GM13977 (cell line): ENCODE data around the gene SRGAP2C.
"Not testable (repeated sequence)": the region's sequence is repeated elsewhere in the genome, so short reads cannot be mapped to it uniquely, and the experiment has no call there.

Source experiments
- DNase-seq: peaks from one replicate; pipeline ENCODE4 v3.0.0; 2012; ENCODE audit warnings: low spot score
- in situ Hi-C: fragments of 300-500 bp; cut with MboI; formaldehyde crosslinking; loops from one replicate; pipeline ENCODE4 v1.12.0; 2022; ENCODE audit warnings: low sequenced_read_pairs, low pct_unique_long_range_greater_than_20kb, mixed read lengths, inconsistent platforms; ENCODE audit not compliant: unreplicated experiment

SRGAP2C gene

DNA sequence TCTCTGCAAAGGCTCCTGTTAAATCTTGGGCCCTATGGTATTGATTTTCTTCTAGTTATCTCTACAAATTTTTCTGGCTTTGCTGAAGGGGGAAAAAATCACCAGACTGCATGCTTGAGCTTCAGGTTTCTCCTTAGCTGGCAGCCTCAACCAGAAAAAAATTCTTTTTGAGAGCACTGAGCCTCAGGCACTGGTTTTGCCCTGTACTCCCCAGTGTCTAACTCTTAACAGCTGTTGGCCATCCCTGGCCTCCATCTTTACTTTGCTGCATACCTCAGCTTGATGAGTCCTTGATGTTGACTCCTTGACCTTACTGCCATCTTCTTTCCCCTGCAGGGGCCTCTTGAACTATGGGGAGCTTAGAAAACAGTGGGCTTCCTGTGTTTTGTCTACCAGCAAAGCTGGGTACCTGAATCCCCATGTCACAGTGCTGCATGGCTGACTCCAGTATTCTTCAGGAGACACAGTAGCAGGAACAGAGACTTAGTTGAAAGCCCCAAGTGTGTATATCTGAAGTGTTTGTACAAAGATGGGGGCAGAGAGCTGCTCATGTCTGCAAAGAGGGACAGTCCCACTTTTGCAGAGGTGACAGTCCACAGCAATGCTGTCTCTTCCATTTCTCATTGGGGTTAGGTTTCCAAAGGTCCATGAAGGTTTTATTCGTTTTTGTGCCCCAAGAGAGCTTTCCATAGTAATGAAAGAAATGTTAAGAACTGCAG lies 31.1 kb downstream of the SRGAP2C start:
- in situ Hi-C loops, DNase-seq: not testable (repeated sequence)

DNA sequence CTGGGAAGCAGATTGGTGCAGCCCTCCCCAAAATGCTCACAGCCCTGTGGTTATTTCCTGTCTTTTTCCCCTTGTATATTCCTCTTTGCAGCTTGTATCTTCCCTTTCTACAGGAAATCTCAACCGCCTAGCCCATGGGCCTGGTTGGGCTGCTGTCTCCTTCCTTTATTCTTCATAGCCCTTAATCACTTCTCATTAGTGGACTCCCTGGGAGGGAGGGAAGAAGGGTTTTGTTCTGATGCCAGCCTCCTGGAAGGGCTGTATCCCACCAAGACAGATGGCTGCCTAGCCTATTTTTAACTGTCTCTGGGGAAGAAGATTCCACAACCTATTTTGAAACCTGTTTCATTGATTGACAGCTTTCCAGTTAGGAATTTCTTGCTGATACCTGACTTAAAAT lies 31.9 kb downstream of the SRGAP2C start:
- in situ Hi-C loops, DNase-seq: not testable (repeated sequence)

- DNase-seq, result peak; percentile 2
- in situ Hi-C loops, result not testable (repeated sequence)
Observed at GRCh38 chr1:121221770-121222169, 37.0 kb downstream of the SRGAP2C start.

DNA sequence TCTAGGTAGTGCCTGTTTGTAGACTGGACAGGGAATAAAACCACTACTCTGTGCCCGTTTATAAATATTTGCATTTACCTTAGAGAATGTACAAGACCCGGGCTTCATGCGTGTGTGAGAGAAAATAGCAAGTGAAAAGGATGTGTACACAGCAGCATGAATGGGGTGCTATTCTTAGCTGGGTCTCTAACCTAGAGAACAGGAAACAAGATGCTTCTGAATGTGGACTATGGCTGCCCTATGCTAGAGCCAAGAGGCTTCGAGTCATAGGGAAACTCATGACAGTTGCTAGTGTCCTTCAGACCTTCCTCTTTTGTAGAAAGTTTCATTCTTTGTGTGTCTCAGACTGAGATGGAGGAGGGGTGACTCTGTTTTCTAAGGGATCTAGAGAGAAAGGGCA lies 39.9 kb downstream of the SRGAP2C start:
- in situ Hi-C loops, DNase-seq: not testable (repeated sequence)

DNA sequence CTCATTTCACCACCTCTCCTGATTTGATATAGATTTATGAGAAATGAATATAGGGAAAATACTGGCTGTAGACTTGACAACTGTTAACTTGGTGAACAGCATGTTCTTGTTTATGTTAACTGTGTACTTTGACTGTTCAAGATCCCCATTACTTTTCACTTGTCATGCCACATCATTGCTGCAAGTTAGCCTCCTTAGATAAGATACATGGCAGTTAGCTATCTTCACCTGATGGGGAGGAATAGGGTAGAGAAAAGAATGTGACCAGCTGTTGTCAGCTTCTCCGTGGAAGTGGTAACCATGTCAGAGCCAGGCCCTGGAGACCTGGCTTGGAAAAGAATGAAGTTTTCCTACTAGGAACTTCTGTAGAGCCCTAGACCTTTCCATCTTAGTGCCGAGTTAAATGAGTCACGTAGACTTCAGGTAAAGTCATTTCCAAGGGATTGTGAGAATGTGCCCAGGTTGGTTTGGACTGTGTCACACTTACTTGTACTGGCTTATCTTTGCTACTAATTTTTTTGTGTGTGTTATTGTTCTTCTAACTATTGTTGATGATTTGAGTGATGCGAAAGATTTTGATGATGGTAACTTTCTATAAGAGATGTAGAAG lies 41.6 kb downstream of the SRGAP2C start:
- DNase-seq, in situ Hi-C loops: not testable (repeated sequence)

DNA sequence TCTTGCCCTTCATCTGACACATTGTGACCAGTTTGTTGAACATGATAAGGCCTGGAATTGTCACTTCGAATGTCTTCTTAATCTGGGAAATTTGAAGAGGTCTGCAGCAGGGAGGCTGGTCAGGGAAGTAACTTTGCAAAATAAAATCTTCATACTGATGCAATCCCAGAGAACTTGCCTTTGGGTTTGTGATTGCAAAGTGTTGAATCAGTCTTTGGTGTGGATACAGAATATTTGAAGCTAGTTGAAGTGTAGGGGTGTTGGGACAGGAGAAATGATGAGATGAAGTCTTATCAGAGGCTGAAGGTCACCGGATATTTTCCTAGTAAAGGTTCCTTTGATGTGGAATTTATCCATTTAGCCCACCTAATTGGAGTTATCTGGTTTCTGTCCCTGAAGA lies 42.1 kb downstream of the SRGAP2C start:
- in situ Hi-C loops, DNase-seq: not testable (repeated sequence)

GRCh38 chr1:121227544-121228330 lies 43.0 kb downstream of the SRGAP2C start:
- DNase-seq, in situ Hi-C loops: not testable (repeated sequence)

- DNase-seq, in situ Hi-C loops: not testable (repeated sequence)
Observed at GRCh38 chr1:121230636-121231035, 45.9 kb downstream of the SRGAP2C start.

GRCh38 chr1:121232445-121233125 lies 47.8 kb downstream of the SRGAP2C start:
- in situ Hi-C loops, DNase-seq: not testable (repeated sequence)

DNA sequence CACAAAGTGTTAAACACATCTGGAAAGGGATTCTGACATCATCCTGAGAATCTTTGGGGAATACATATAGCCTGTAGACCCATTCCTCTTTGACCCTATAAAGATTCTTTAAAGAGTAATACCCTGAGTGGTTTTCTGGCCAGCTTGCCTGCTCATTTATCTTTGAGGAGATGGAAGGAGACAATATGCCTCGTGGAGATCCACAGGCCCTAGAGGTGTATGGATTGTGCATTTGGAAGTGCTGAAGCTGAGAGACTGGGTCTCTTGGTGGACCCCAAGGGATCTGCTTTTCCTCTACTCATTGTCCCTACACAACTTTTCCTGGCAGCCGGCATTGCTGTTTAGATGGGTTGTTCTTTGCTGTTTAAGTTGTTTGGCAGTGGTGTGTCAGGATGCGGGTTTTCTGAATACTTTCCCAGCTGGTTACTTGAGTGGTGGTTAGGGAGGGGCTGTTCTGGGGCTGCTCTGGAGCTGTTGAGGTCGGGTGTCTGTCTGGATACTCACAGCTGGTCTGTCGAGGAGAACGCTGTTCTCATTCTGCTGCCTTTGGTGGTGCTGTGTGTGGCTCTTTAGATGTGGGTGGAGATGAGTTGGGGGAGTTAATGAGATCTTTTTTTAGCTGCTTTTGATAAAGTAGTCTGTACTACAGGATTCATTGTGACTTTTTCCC lies 49.5 kb downstream of the SRGAP2C start:
- in situ Hi-C loops, DNase-seq: not testable (repeated sequence)

- in situ Hi-C loops, DNase-seq: not testable (repeated sequence)
Observed at GRCh38 chr1:121238384-121238783, 53.6 kb downstream of the SRGAP2C start.

DNA sequence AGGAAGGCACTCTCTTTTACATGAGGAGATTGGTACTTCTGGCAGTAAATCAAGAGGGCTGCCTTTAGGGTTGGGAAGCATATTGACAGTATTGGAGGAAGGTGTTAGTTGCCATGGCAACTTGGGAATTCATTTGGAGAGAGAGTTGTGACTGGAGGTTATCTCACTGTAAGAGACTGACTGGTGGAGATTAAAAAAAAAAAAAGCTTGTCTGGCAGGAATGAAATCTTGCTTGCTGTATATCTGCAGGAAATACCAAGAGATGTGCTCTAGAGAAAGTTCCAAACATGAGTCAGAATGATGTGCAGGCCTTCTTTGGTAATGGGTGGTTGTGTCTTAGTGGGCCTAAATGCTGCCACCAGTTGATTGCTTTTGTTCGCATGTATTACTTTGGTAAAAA lies 59.1 kb downstream of the SRGAP2C start:
- in situ Hi-C loops, DNase-seq: not testable (repeated sequence)

DNA sequence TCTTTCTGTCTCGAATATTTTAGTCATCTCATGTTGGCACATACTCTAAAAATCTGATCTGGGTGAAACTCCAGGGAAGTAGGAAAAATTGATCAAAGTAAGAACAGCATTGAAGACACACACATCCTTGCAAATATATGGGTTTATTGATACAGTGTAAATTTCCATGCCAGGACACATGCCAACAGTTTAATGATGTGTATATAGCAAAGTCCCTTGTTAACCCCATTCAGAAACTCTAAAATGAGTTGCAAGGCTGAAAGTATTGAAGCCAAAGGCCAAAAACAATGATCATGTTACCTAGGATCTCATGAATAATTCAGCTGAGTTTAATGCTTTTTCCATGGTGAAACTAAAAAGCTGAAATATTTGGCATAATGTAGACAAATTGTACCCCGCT lies 61.6 kb downstream of the SRGAP2C start:
- in situ Hi-C loops, DNase-seq: not testable (repeated sequence)

DNA sequence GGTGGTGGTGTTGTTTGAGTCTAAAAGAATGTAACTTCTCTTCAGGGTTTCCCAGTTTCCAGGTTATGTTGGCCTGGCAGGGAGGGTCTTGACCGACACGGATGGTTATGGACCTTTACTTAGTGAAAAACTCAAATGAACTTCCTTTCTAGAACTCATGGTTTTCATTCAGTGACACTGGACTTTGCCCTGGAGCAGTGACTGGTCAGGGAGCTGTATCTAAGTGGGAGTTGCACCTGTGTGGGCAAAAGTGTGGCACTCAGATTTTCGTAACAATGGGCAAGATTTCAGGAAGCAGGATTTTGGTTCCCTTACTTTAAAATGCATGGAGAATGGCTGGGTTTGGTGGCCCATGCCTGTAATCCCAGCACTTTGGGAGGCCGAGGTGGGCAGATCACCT lies 67.9 kb downstream of the SRGAP2C start:
- DNase-seq, in situ Hi-C loops: not testable (repeated sequence)

DNA sequence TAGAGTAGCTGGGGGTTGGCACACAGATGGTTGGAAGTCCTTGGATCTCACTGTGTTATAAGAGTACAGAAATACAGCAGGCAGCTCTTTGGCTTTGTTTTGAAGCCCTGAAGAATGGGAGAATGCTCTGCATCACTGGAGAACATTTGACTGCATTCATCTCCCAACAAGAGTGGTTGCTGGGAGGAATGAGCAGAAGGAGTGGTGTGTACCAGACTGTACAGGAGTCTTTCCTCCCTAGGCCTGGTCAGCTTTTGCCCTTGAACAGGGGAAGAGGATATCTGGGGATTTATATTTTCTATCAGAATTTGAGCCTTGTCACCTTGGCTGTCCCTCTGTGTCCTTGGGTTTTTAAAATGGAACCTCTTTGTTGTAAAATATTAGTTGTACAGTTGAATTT lies 69.8 kb downstream of the SRGAP2C start:
- in situ Hi-C loops, result not testable (repeated sequence)

GRCh38 chr1:121257632-121258031 lies 72.9 kb downstream of the SRGAP2C start:
- in situ Hi-C loops, DNase-seq: not testable (repeated sequence)

More for the DNA sequence above, 69.8 kb downstream of the SRGAP2C start:
- DNase-seq, result not testable (repeated sequence)

GRCh38 chr1:121258134-121258533 lies 73.4 kb downstream of the SRGAP2C start:
- DNase-seq, in situ Hi-C loops: not testable (repeated sequence)
